Ishikawa (cell line): Measurements from ENCODE around the gene CABP1.

Source experiments
- CEBPB ChIP-seq: IDR thresholded peaks from 2 replicates; pipeline ENCODE4 v1.6.1; 2012
- CREB1 ChIP-seq: IDR thresholded peaks from 2 replicates; pipeline ENCODE4 v1.6.1; 2012; ENCODE audit warnings: low read depth
- EGR1 ChIP-seq: IDR thresholded peaks from 2 replicates; pipeline ENCODE4 v1.6.1; 2012
- EP300 ChIP-seq: IDR thresholded peaks from 2 replicates; pipeline ENCODE4 v1.6.1; 2012; ENCODE audit warnings: borderline replicate concordance
- FOXM1 ChIP-seq: IDR thresholded peaks from 2 replicates; pipeline ENCODE4 v1.6.1; 2012; ENCODE audit warnings: low read depth, borderline replicate concordance
- MAX ChIP-seq: IDR thresholded peaks from 2 replicates; pipeline ENCODE4 v1.6.1; 2012
- NFIC ChIP-seq: IDR thresholded peaks from 2 replicates; pipeline ENCODE4 v1.6.1; 2012
- RAD21 ChIP-seq: IDR thresholded peaks from 2 replicates; pipeline ENCODE4 v1.6.1; 2012; ENCODE audit warnings: low read depth
- REST ChIP-seq: IDR thresholded peaks from 2 replicates; pipeline ENCODE4 v1.6.1; 2012; ENCODE audit warnings: low read depth, mild to moderate bottlenecking
- TAF1 ChIP-seq: IDR thresholded peaks from 2 replicates; pipeline ENCODE4 v1.6.1; 2012; ENCODE audit warnings: low read depth, mild to moderate bottlenecking
- TCF12 ChIP-seq: IDR thresholded peaks from 2 replicates; pipeline ENCODE4 v1.6.1; 2012; ENCODE audit warnings: low read depth
- TEAD4 ChIP-seq: IDR thresholded peaks from 2 replicates; pipeline ENCODE4 v1.6.1; 2012
- USF1 ChIP-seq: IDR thresholded peaks from 2 replicates; pipeline ENCODE4 v1.6.1; 2012
- YY1 ChIP-seq: IDR thresholded peaks from 2 replicates; pipeline ENCODE4 v1.6.1; 2012; ENCODE audit warnings: low read depth
- ZBTB7A ChIP-seq: IDR thresholded peaks from 2 replicates; pipeline ENCODE4 v1.6.1; 2012; ENCODE audit warnings: low read depth

CABP1 gene

GRCh38 chr12:120597861-120598260 lies 42.6 kb upstream of the CABP1 start:
- TF ChIP-seq ZBTB7A (no peak), CEBPB (no peak), TEAD4 (no peak), EGR1 (no peak), RAD21 (no peak), TCF12 (no peak), REST (no peak), YY1 (no peak), NFIC (no peak), EP300 (no peak), FOXM1 (no peak), CREB1 (no peak), MAX (no peak), USF1 (no peak), TAF1 (no peak)

GRCh38 chr12:120598674-120599463 lies 41.6 kb upstream of the CABP1 start:
- TF ChIP-seq USF1 = peak; percentile 66
- no peak for TF ChIP-seq NFIC

- no peak for TF ChIP-seq USF1
- TF ChIP-seq ZBTB7A = no peak
- no peak for TF ChIP-seq MAX
- TF ChIP-seq YY1 = no peak
- no peak for TF ChIP-seq FOXM1
- TF ChIP-seq EGR1 = no peak
- TF ChIP-seq NFIC = no peak
- TF ChIP-seq RAD21 = no peak
- TF ChIP-seq REST = no peak
- no peak for TF ChIP-seq TEAD4
- TF ChIP-seq TAF1 = no peak
- TF ChIP-seq CEBPB = no peak
- no peak for TF ChIP-seq EP300
- TF ChIP-seq TCF12 = no peak
- TF ChIP-seq CREB1 = no peak
Observed at GRCh38 chr12:120599672-120600552, 40.5 kb upstream of the CABP1 start.

GRCh38 chr12:120610560-120610959 lies 29.9 kb upstream of the CABP1 start:
- no peak for TF ChIP-seq YY1
- TF ChIP-seq FOXM1 = no peak
- no peak for TF ChIP-seq TEAD4
- TF ChIP-seq MAX = no peak
- no peak for TF ChIP-seq CREB1
- no peak for TF ChIP-seq TAF1
- TF ChIP-seq CEBPB = no peak
- no peak for TF ChIP-seq TCF12
- TF ChIP-seq NFIC = no peak
- no peak for TF ChIP-seq USF1
- TF ChIP-seq EGR1 = no peak
- TF ChIP-seq ZBTB7A = no peak
